Stomach (tissue), 9 donors: ENCODE results near the gene WNT6. TPM values are rescaled to one million over a fixed set of nuclear protein-coding genes. Genes with fewer than 3 reads are reported as not detected.

Source experiments
- DNase-seq, 2 donors: peaks; one replicate each; pipeline versions ENCODE4 v3.0.0 to v3.0.0-alpha.2; 2013 to 2019
- H3K27ac ChIP-seq, 5 donors: fragments of 200-600 bp in 4 of 5; sonication (generic) in 4 of 5; one replicate each; pipeline ENCODE4 v1.5.1; 2013 to 2019; ENCODE audit warnings: mild to moderate bottlenecking in 1 of 5, moderate library complexity in 1 of 5
- H3K27me3 ChIP-seq, 3 donors: fragments of 200-600 bp; sonication (generic); one replicate each; pipeline ENCODE4 v1.5.1; 2017 to 2019; ENCODE audit warnings: mixed run types in 1 of 3
- H3K36me3 ChIP-seq, 4 donors: fragments of 200-600 bp; sonication (generic); 1 replicate in 3 of 4; 2 replicates in 1 of 4; pipeline ENCODE4 v1.5.1; 2016 to 2019
- H3K4me1 ChIP-seq, 4 donors: fragments of 200-600 bp; sonication (generic); one replicate each; pipeline ENCODE4 v1.5.1; 2016 to 2019
- H3K4me3 ChIP-seq, 4 donors: fragments of 200-600 bp; sonication (generic) in 3 of 4; one replicate each; pipeline ENCODE4 v1.5.1; 2016 to 2019; ENCODE audit warnings: mild to moderate bottlenecking in 1 of 4
- H3K9me3 ChIP-seq, 4 donors: fragments of 200-600 bp; sonication (generic); one replicate each; pipeline ENCODE4 v1.5.1; 2016 to 2019
- EP300 ChIP-seq: sonication (generic); formaldehyde crosslinking; IDR thresholded peaks from one replicate; pipeline ENCODE4 v1.6.1; 2017; ENCODE audit warnings: antibody characterized with exemption
- POLR2A ChIP-seq, 4 donors: fragments of 450-650 bp; IDR thresholded peaks; one replicate each; pipeline ENCODE4 v1.6.1; 2016; ENCODE audit warnings: antibody characterized with exemption in 4 of 4, control low read depth in 2 of 4, mild to moderate bottlenecking in 1 of 4, moderate library complexity in 1 of 4
- POLR2AphosphoS5 ChIP-seq, 3 donors: sonication (generic); formaldehyde crosslinking; IDR thresholded peaks; one replicate each; pipeline ENCODE4 v1.6.1; 2016; ENCODE audit warnings: antibody characterized with exemption in 3 of 3
- WGBS, 5 donors: extraction: QIAGEN DNeasy Blood & Tissue Kit in 3 of 5; methylation state at CpG; one replicate each; pipeline versions ENCODE4 v1.1.5 to v1.1.7; 2013 to 2018; 5-methylcytosine and 5-hydroxymethylcytosine counted together
- intact Hi-C: fragments of 100-400 bp; cut with DNase I; formaldehyde crosslinking; loops from one replicate; pipeline ENCODE4 v1.15.1; 2023; ENCODE audit warnings: low total_unique reads
- polyA plus RNA-seq, 3 donors: library from polyadenylated mRNA; stranded (reverse); fragments of 200-250 nt; gene quantifications; one replicate each; pipeline ENCODE4 v1.2.3, GENCODE V29; 2013
- total RNA-seq, 5 donors: library from RNA; depleted of rRNA; stranded (reverse); fragments of >200 nt; gene quantifications; one replicate each; pipeline versions ENCODE4 v1.1.0 to v1.2.3, GENCODE V29; 2014 to 2016
- TF ChIP-seq, protein P1 (sequence below), 7 experiments: fragments of 450-650 bp in 4 of 7; fragments of 200-600 bp in 3 of 7; sonication (generic) in 3 of 7; IDR thresholded peaks; one replicate each; pipeline ENCODE4 v1.5.1; 2016 to 2019; ENCODE audit warnings: antibody characterized with exemption in 7 of 7, control low read depth in 2 of 7, mild to moderate bottlenecking in 1 of 7
- donor health status: healthy with polysubstance abuse.
- donor health status: Bipolar disorder and iron deficiency.
- donor health status: healthy.

WNT6 gene
- total and polyA plus RNA-seq, 8 donors, result 0.25 to 3.3 (median 1.8) TPM; not detected in 3

DNA sequence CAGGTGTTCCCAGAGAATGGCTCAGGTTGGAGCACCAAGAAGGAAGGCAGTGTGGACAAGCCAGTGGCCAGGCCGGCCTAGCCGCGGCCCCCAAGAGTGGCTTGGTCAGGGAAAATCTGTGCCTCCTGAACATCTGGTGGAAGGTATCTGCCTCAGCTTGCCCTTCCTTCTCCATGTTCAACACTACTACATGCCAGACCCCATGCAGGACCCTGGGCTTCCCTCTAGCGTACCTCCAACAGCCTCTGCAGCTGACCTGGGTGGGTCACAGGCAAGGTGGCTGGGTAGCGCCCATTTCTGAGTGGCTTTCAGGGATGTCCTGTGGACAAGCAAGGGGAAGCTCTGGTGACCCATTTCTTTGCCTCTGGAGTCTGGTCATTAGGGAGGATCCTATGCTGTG, 28.7 kb downstream of the WNT6 start:
- WGBS, 5 donors, result 75 to 97% (median 95%) methylated on average over 4 to 5 of the region's 5 CpGs
- no peak overlapping the region for H3K4me3 ChIP-seq
- intact Hi-C loops, result no loop called here

DNA sequence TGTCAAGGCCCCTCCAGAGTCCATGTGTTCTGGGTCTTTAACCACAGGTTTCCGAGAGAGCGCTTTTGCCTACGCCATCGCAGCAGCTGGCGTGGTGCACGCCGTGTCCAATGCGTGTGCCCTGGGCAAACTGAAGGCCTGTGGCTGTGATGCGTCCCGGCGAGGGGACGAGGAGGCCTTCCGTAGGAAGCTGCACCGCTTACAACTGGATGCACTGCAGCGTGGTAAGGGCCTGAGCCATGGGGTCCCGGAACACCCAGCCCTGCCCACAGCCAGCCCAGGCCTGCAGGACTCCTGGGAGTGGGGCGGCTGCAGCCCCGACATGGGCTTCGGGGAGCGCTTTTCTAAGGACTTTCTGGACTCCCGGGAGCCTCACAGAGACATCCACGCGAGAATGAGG, 30.3 kb downstream of the WNT6 start:
- no peaks in the 10 kb centered on the region for H3K9me3 ChIP-seq
- H3K27ac ChIP-seq, result no peak overlapping the region
- DNase-seq, result no peak
- intact Hi-C loops, result no loop called here
- peaks cover 0 to 51% (median 23%) of the 10 kb centered on the region in 3 donors for H3K27me3 ChIP-seq
- H3K4me3 ChIP-seq, result no peak overlapping the region
- WGBS, 5 donors, result 86 to 90% (median 87%) methylated on average over 7 to 23 of the region's 23 CpGs
- H3K4me1 ChIP-seq, result peaks cover 12 to 18% (median 15%) of the 10 kb centered on the region in 4 donors
- TF ChIP-seq, protein P1, sequence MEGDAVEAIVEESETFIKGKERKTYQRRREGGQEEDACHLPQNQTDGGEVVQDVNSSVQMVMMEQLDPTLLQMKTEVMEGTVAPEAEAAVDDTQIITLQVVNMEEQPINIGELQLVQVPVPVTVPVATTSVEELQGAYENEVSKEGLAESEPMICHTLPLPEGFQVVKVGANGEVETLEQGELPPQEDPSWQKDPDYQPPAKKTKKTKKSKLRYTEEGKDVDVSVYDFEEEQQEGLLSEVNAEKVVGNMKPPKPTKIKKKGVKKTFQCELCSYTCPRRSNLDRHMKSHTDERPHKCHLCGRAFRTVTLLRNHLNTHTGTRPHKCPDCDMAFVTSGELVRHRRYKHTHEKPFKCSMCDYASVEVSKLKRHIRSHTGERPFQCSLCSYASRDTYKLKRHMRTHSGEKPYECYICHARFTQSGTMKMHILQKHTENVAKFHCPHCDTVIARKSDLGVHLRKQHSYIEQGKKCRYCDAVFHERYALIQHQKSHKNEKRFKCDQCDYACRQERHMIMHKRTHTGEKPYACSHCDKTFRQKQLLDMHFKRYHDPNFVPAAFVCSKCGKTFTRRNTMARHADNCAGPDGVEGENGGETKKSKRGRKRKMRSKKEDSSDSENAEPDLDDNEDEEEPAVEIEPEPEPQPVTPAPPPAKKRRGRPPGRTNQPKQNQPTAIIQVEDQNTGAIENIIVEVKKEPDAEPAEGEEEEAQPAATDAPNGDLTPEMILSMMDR (IDR thresholded peaks at IDR 0.05), result no peak
- no peak for TF ChIP-seq POLR2AphosphoS5 (IDR thresholded peaks at IDR 0.05)
- TF ChIP-seq POLR2A (IDR thresholded peaks at IDR 0.05), result no peak
- no peak for TF ChIP-seq EP300
- no peaks in the 10 kb centered on the region for H3K36me3 ChIP-seq

More for the DNA sequence above, 28.7 kb downstream of the WNT6 start:
- Histone ChIP-seq H3K27me3 (peaks cover 0 to 51% (median 19%) of the 10 kb centered on the region in 3 donors), H3K36me3 (no peaks in the 10 kb centered on the region), H3K9me3 (no peaks in the 10 kb centered on the region), H3K4me1 (peaks cover 15 to 21% (median 19%) of the 10 kb centered on the region in 4 donors), H3K27ac (no peak overlapping the region)
- TF ChIP-seq POLR2A (IDR thresholded peaks at IDR 0.05) (no peak), POLR2AphosphoS5 (IDR thresholded peaks at IDR 0.05) (no peak), EP300 (no peak)
- TF ChIP-seq, protein P1 (IDR thresholded peaks at IDR 0.05), result no peak
- DNase-seq, result no peak

DNA sequence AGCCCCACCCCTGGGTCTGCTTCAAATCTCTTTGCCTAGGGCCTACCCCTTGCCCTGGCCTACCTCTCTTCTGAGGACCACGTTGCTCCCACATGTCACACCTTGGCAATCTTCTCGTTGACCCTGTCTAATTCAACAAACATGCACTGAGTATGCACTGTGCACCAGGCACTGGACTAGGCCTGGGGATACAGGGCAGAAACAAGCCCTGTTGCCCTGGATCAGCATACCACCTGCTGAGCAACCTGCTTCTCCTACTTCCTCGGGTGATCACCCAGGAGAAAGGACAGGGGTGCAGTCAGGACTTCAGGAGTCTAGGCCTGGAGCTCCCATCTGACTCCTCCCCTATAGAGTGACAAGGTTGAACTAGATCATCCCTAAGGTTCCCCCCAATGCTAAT, 30.8 kb downstream of the WNT6 start:
- 67 to 84% (median 74%) methylated on average over 3 of the region's 3 CpGs for WGBS, 5 donors
- no peak for DNase-seq
- intact Hi-C loops, result no loop called here

DNA sequence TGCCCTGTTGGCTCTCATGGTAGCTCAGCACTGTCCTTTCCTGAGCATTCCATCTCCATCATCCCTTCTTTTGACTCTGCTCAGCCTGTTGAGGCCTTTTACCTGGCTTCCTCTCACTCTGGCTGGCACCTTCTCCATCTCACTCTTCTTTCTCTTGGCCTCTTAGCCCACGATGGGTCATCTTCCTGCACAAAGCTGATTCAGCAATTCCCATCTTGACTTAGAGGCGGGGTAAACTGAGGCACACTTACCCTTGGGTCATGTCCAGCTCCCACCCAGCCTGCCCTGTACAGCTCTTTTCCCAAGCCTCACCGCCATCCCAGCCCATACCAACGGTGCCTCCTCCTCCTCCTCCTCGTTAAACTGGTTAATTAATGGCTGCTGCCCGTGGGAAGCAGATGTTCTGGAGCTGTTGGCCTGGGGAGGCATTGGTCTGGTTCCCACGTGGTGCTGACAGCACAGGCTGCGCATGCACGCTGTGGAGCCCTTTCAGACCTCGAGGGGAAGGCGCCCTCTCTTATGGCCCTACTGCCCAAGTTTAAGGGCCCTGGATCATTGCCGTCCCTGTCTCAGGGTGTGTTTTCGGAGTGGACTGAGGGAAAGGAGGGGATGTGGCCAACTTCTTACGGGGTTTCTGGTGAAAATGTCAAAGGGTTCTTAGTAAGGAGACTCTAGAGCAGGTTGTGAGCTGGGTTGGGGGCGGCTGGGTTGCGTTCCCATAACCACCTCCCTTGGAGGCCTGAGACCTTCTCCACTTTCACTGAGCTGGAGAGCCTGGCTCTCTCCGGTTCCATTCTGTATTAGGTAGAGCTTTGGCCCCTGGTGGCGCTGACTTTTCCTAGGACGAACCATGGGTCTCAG, 31.9 kb downstream of the WNT6 start:
- Histone ChIP-seq H3K27me3 (peaks cover 3 to 57% (median 38%) of the 10 kb centered on the region in 3 donors), H3K27ac (no peak overlapping the region), H3K9me3 (no peaks in the 10 kb centered on the region), H3K4me3 (no peak overlapping the region), H3K36me3 (no peaks in the 10 kb centered on the region), H3K4me1 (peaks cover 14 to 24% (median 17%) of the 10 kb centered on the region in 4 donors)
- TF ChIP-seq EP300 (no peak), POLR2AphosphoS5 (IDR thresholded peaks at IDR 0.05) (no peak), POLR2A (IDR thresholded peaks at IDR 0.05) (no peak)
- TF ChIP-seq, protein P1 (IDR thresholded peaks at IDR 0.05), result no peak
- DNase-seq, result no peak
- intact Hi-C loops, result no loop called here
- 65 to 73% (median 70%) methylated on average over 19 of the region's 19 CpGs for WGBS, 5 donors

More for the DNA sequence above, 30.8 kb downstream of the WNT6 start:
- no peak overlapping the region for H3K27ac ChIP-seq
- H3K9me3 ChIP-seq, result no peaks in the 10 kb centered on the region
- H3K27me3 ChIP-seq, result peaks cover 0 to 51% (median 28%) of the 10 kb centered on the region in 3 donors
- TF ChIP-seq POLR2AphosphoS5 (IDR thresholded peaks at IDR 0.05) (no peak), POLR2A (IDR thresholded peaks at IDR 0.05) (no peak), EP300 (no peak)
- TF ChIP-seq, protein P1 (IDR thresholded peaks at IDR 0.05), result no peak
- H3K36me3 ChIP-seq, result no peaks in the 10 kb centered on the region
- peaks cover 12 to 18% (median 15%) of the 10 kb centered on the region in 4 donors for H3K4me1 ChIP-seq
- no peak overlapping the region for H3K4me3 ChIP-seq
